ENCODE data around the gene UNC5C.

Gene UNC5C

GRCh38 chr4:95522682-95523530, 25.9 kb downstream of the UNC5C start:
- DNase-seq (ENCODE audit: low read depth): no peak

- no peak for DNase-seq (ENCODE audit: low read depth)
Observed at GRCh38 chr4:95517576-95518345, 31.0 kb downstream of the UNC5C start.

GRCh38 chr4:95516528-95517017, 32.2 kb downstream of the UNC5C start:
- no peak for DNase-seq (ENCODE audit: low read depth)

- DNase-seq (ENCODE audit: low read depth): no peak
Observed at GRCh38 chr4:95515589-95515988, 33.2 kb downstream of the UNC5C start.

- DNase-seq (ENCODE audit: low read depth): no peak
Observed at GRCh38 chr4:95513022-95513421, 35.8 kb downstream of the UNC5C start.

- DNase-seq (ENCODE audit: low read depth): no peak
Observed at GRCh38 chr4:95511477-95511876, 37.3 kb downstream of the UNC5C start.

- DNase-seq (ENCODE audit: low read depth): no peak
Observed at GRCh38 chr4:95510877-95511276, 37.9 kb downstream of the UNC5C start.

- DNase-seq (ENCODE audit: low read depth): no peak
Observed at GRCh38 chr4:95510145-95510544, 38.6 kb downstream of the UNC5C start.

GRCh38 chr4:95508421-95508820, 40.4 kb downstream of the UNC5C start:
- peak; percentile 9 for DNase-seq (ENCODE audit: low read depth)

GRCh38 chr4:95507561-95507960, 41.2 kb downstream of the UNC5C start:
- no peak for DNase-seq (ENCODE audit: low read depth)

GRCh38 chr4:95507147-95507546, 41.6 kb downstream of the UNC5C start:
- no peak for DNase-seq (ENCODE audit: low read depth)

- peak; percentile 53 for DNase-seq (ENCODE audit: low read depth)
Observed at GRCh38 chr4:95506264-95506663, 42.5 kb downstream of the UNC5C start.

- DNase-seq (ENCODE audit: low read depth): no peak
Observed at GRCh38 chr4:95505799-95506198, 43.0 kb downstream of the UNC5C start.

GRCh38 chr4:95505151-95505550, 43.6 kb downstream of the UNC5C start:
- DNase-seq (ENCODE audit: low read depth): peak; percentile 13

GRCh38 chr4:95504501-95504900, 44.3 kb downstream of the UNC5C start:
- DNase-seq (ENCODE audit: low read depth): no peak

GRCh38 chr4:95500361-95500760, 48.4 kb downstream of the UNC5C start:
- DNase-seq (ENCODE audit: low read depth): no peak

- DNase-seq (ENCODE audit: low read depth): no peak
Observed at GRCh38 chr4:95499291-95499696, 49.5 kb downstream of the UNC5C start.

- DNase-seq (ENCODE audit: low read depth): no peak
Observed at GRCh38 chr4:95494186-95494585, 54.6 kb downstream of the UNC5C start.

- no peak for DNase-seq (ENCODE audit: low read depth)
Observed at GRCh38 chr4:95478679-95479078, 70.1 kb downstream of the UNC5C start.

- DNase-seq (ENCODE audit: low read depth): no peak
Observed at GRCh38 chr4:95476121-95476520, 72.7 kb downstream of the UNC5C start.

- DNase-seq (ENCODE audit: low read depth): no peak
Observed at GRCh38 chr4:95472534-95472933, 76.2 kb downstream of the UNC5C start.

GRCh38 chr4:95470622-95471021, 78.2 kb downstream of the UNC5C start:
- no peak for DNase-seq (ENCODE audit: low read depth)

GRCh38 chr4:95469617-95470016, 79.2 kb downstream of the UNC5C start:
- no peak for DNase-seq (ENCODE audit: low read depth)
